Raji (cell line): Measurements from ENCODE around the gene VPS36.

Source experiments
- POLR2A ChIP-seq: IDR thresholded peaks from 2 replicates; pipeline ENCODE4 v1.6.1; 2011; ENCODE audit warnings: low read depth, low read length, control low read depth; ENCODE audit not compliant: insufficient read depth

Gene VPS36

DNA sequence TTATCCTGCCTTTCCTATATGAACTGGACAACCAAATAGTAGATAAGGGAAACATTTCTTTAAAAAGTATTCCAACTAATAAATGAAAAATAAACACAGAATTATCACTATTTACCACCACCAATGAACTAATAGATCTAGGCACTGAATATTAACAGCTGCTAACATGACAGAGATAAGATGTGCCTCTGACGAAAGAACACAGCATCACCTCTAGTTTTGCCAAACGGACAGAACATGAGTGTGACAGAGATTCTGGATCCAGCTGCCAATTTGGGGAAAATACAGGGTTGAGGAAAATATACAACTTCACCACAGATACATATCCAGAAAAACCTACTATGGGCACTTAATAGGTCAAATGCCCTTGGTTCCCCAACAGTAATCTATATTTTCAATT, 18.0 kb downstream of the VPS36 start:
- no peak for TF ChIP-seq POLR2A

DNA sequence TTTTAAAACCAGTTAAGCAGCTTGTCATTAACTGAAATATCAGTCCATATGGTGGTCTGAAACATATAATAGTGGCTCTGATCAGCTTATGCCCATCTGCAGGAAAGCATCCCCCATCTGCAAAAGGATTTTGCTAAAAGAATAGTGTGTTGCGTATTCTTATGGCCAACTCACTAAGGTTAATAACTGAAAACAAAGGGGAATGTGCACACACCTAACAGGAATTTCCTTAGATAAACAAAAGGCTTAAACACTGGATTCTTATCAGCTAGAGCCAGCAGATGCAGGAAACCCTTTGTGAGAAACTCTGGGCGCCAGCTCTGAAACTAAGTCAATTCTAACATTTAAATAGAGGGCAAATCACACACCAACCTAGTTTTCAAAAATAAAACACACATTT, 22.1 kb downstream of the VPS36 start:
- TF ChIP-seq POLR2A = no peak

DNA sequence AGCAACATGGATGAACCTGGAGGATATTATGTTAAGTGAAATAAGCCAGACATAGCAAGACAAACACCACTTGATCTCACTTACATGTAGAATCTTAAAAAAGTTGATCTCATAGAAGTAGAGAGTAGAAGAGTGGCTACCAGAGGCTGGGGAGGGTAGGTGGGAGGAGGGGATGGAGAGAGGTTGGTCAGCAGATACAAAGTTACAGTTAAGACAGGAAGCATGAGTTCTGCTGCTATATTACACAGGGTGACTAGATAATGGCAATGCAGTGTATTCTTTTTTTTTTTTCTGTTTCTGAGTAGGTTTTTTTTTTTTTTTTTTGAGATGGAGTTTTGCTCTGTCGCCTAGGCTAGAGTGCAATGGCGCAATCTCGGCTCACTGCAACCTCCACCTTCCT, 29.2 kb downstream of the VPS36 start:
- TF ChIP-seq POLR2A = no peak

DNA sequence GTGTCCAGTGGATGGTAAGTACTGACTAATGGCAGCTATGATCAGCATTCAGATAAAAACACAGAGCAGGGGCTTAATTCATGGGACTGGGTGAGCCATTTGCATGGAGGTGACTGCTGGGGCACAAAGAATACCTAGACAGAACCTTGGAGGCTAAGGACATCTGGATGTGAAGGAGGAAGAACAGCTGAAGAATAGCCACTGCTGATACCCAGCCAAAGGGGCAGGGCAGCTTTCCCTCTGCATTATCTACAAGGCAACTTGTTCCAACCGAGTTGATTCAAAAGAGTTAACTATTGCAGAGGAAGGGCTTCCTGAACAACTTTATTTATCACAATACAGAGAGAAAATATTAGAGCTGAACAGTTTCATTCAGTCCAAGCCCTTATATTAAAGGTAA, 31.4 kb downstream of the VPS36 start:
- TF ChIP-seq POLR2A = no peak

GRCh38 chr13:52414963-52415362, 35.5 kb downstream of the VPS36 start:
- no peak for TF ChIP-seq POLR2A

DNA sequence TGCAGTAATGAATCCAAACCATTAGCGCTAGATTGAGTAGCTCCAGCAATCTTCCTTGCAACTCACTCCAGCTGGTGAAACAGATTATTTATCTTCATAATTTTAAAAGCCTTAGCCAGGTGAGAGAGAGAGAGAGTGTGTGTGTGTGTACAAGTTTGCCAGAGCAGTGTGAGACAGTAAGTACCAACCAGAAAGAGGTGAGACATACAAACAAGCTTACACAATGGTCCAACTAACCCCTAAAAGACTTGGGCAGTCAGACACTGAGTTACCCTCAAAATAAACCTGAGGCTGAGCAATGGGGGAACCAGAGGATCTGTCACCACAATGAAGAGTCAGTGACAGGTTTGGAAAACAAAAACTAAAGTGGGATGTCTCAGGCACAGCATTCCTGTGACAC, 36.4 kb downstream of the VPS36 start:
- TF ChIP-seq POLR2A = no peak

DNA sequence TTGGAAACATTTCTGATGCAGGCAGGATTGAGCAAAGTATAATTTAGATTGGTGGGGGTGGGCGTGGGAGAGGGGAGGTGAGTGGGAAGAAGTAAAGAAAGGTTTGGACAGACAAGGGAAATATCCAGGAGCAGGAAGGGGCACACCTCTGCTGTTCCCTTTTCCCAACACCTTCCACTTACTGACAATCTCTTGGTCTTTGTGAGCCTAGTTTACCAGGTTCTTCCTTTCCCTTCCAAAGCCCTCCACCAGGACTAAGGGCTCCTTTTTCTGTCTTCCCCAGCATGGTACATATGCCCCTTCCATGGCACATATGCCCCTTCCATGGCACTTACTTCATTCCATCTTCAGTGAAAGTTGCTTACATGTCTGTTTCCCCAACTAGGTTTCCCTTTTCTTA, 38.3 kb downstream of the VPS36 start:
- no peak for TF ChIP-seq POLR2A

GRCh38 chr13:52411629-52412028, 38.8 kb downstream of the VPS36 start:
- no peak for TF ChIP-seq POLR2A

- no peak for TF ChIP-seq POLR2A
These were observed 43.8 kb downstream of the VPS36 start for GRCh38 chr13:52406629-52407028.

DNA sequence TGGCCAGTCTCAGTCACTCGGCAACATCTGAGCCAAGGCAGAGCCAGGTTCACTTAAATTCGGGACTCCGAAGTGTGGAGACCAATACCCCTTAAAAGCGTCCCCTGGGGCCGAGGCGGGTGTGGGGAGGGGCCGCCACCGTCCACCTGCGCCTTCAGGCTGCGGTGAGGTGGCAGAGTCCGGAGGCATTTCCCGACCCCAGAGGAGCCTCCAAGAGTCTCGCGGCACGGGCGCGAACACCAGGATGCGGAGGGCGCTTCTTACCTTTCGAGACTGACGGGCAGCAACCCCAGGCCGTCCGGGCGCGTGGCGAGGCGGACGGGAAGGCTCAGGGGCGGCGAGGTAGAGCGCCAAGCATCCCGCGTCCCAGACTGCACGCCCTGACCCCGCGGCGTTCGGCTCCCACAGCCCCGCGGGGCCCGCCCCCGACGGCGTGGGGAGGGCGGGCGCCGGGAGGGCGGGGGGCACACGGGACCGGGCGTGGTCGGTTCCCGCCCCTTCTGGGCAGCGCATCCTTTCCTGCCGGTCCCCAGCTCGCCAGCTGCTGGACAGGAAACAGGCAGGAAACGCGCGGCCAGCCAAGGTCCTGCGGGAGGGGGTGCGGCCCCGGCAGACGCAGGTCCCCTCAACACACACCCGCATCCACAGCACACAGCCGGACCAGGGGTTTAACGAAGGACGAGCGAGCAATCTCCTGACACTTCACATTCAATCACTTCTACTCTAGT, 44.5 kb downstream of the VPS36 start, which contains the start of gene THSD1:
Gene THSD1, minus strand, starts transcription at position 406 of the 728 bp plus-strand sequence. CDS start 3,572 bp downstream, outside the sequence.
- no peak for TF ChIP-seq POLR2A

GRCh38 chr13:52405369-52405766, 45.1 kb downstream of the VPS36 start:
- TF ChIP-seq POLR2A = no peak

DNA sequence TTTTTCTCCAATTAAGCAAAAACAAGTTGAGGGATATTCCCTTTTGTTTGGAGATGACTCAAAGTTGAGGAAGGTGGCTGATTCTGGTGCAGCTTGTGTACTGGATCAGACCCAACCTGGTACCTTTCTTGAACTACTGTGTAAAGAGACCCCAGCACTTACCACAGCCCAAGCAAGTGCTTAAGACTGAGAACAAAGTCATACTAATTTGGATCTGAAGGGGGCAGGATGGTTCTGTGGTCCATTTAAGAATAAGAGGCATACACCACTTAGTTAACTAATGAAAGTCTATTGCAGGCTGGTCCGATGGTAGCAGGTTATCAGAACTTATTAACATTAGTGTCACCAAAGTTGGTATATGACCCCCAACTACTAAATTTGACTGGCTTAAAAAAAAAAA, 50.7 kb downstream of the VPS36 start:
- TF ChIP-seq POLR2A = no peak

GRCh38 chr13:52399046-52399445, 51.4 kb downstream of the VPS36 start:
- TF ChIP-seq POLR2A = no peak

DNA sequence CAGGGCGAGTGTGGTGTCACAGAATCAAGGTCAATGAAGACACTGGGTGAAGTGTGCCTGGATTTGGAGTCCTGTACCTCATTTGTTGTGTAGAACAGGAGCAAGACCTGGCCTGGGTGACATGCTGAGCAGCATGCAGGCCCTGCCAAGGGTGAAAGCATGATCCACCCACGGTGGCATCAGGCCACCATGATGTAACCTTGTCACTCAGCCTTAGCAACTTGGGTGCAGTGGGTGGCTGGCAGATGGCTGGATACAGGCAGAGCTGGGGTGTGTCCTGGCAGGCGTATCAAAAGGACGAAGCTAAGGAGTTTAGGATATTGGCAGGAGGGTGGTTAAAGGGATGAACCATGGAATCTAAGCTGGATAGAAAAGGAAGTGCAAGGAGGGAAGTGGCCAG, 54.7 kb downstream of the VPS36 start:
- no peak for TF ChIP-seq POLR2A

DNA sequence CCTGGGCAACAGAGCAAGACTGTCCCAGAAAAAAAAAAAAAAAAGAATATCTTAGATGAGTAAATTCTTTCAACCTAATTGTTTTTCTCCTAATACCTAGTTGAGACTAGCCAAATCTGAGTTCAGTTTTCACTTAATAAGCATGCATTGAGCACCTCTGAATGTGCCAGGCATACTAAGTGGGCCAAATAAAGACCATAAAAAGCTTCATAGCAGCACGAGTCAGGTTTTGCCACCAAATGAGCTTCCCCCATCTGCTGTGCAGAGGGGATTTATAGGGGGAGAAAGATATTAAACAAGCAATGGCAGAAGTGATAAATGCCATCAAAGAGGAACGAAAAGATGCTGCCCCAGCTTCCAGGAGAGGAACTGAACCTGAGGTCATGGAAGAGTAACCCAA, 55.8 kb downstream of the VPS36 start:
- TF ChIP-seq POLR2A = no peak

DNA sequence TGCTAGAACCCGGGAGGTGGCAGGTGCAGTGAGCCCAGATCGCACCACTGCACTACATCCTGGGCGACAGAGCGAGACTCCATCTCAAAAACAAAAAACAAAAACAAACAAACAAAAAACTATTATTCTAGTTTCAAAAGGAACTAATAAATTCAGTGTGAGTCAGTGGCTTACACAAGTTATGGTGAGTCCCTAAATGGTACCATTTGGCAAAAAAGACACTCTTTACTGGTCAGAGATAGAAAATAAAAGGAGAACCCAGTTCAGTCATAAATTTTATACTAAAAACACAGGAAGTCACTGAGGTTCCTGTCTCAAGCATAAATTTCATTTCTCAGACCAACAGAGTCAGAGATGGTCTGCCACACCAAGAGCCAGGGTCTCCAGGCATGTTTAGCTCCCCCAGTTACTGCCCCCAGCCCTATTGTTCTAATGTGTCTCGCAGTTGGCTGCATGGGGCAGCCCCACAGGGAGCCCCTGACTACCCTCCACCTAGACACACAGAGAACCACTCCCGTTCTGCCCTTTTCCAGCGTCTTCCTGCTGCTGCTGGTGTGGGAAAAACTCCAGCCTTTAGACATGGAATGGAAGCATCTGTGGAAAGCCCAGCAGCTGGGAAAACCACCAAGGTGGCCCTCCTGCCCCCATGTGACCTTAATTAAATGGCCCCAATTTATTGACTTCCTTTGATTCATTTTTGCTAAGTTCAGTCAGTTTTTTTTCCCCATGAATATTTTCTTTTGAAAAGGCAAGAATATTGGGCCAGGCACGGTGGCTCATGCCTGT, 56.7 kb downstream of the VPS36 start:
- no peak for TF ChIP-seq POLR2A
